OCI-LY3 (cell line): ENCODE results near the gene CNTFR.

Source experiments
- CTCF ChIP-seq: fragments of 200-600, 300-600 bp; sonication (generic); IDR thresholded peaks from 2 replicates; pipeline ENCODE4 v1.5.1; 2014; ENCODE audit warnings: antibody characterized with exemption, low read length, low read depth
- EZH2phosphoT487 ChIP-seq: fragments of 200-600 bp; shearing (Covaris generic); IDR thresholded peaks from 2 replicates; pipeline ENCODE4 v1.6.1; 2018; ENCODE audit warnings: antibody characterized with exemption, mixed run types, low read depth

- no peak for TF ChIP-seq CTCF
- no peak for TF ChIP-seq EZH2phosphoT487
Measured at GRCh38 chr9:34522091-34522887, 67.2 kb downstream of the CNTFR start.
